Fibroblast of the conjunctiva (primary cell): Measurements from ENCODE around the gene ZSCAN22.
"Not testable (repeated sequence)": the region's sequence is repeated elsewhere in the genome, so short reads cannot be mapped to it uniquely, and the experiment has no call there.

Source experiments
- DNase-seq: peaks from one replicate; pipeline ENCODE4 v3.0.0-alpha.2; 2010; ENCODE audit warnings: low read depth

The ZSCAN22 gene

DNA sequence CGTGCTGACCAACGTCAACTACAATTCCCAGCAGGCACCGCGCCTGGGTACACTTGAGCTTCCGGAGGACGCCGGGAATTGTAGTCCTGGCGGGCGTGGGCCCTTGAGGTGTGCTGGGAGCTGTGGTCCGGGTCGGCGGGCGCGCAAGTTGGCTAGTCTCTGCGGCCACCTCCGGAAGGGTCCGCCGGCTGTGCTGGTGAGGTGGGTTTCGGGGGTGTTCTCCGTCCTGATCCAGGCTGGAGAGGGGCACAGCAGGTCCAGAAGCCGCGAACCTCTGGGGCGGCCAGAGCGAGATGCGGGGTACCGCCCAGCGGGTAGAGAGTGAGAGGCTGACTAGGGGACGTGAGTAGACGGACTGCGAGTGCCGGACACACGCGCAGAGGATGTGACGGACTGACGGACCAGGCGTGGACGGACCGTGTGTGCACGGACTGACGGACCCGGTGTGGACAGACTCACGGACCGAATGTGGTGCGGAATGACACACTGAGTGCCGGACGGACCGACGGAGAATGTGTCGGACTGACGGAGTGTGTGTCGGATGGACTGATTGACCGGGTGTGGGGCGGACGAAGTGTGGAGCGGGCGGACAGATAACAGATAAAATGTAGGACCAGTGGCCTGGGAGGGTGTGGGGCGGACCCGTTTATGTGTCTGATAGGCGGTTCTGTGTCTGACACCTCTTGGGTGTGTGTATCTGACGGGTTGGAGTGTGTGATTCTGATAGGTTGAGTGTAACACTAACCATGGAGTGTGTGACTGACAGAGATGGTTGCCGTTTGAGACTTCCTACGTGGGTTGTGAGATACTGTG, at the start of gene ZSCAN22:
TSS of gene ZSCAN22 (plus strand) at position 81 of the 813 bp plus-strand sequence. CDS start 7,809 bp downstream, outside the sequence.
- peak; percentile 89 for DNase-seq

DNA sequence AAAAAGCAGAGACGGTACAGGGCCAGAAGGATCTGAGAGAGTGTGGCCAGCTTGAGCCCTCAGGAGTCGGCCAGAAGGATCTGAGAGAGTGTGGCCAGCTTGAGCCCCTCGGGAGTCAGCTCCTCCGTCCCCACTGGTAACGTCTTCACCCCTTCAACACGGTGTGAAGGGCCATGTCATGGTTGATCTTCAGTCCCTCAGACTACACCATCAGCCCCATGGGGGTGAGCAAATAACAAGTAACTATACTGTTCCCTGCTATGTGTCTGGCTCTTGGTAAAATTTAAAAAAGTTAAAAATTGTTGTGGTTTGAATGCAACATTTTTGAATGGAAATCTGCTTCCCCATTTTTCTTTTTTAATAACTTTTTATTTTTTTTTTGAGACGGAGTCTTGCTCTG, 49.6 kb upstream of the ZSCAN22 start:
- no peak for DNase-seq

DNA sequence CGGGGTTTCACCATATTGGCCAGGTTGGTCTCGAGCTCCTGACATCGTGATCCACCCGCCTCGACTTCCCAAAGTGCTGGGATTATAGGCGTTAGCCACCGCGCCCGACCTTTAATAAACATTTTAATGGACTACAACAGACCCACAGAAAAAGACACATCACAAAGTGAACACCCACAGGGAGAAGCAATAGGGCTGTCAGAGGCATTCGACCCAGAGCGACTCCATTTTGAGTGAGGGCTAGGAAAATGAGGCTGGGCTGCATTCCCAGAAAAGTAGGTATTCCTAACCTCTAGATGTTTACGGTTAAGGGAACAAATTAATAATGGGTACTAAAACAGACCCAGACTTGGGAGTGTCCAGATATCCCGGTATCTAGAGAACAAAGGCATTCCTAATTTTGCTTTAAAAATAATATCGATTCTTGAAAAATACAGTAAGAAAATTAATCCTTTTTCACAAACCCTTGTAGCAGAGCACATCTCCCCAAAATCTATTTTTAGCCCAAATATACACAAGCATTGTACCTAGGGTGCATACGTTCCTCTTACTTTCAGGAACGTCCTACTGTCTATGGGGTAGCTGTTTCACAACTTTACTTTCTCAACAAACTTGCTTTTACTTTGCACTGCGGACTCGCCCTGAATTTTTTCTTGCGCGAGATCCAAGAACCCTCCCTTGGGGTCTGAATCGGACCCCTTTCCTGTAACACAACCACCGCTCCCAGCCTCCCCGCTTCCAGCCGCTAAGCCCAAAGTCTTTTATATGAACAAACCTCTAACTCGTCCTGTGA, 48.9 kb upstream of the ZSCAN22 start:
- DNase-seq: no peak

DNA sequence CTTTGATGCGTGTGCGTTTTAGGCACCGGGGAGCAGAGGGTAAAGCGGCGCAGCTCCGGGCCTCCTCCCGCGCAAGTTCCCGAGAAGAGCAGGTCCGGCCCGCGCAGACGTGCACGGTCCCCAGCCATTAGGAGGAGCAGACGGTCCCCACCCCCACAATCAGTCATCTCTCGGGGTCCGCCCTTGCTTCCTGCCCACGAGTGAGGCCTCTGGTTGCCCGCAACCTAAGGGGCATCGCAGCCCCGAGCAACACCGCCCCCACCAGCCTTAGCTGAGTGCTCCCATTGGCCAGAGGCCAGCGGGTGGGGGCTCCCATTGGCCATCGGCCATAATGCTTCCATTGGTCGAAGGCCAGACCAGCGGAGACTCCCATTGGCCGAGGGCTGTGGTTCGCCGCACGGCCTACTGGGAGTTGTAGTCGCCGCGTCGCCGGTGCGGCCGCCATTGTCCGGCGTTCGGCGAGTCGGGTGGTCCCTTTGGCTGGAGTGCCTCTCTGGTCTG, 48.2 kb upstream of the ZSCAN22 start, which contains the start of gene ZNF8:
TSS of gene ZNF8 (plus strand) at position 415 of the 501 bp plus-strand sequence. CDS start 127 bp downstream, outside the sequence.
- peak; percentile 95 for DNase-seq

DNA sequence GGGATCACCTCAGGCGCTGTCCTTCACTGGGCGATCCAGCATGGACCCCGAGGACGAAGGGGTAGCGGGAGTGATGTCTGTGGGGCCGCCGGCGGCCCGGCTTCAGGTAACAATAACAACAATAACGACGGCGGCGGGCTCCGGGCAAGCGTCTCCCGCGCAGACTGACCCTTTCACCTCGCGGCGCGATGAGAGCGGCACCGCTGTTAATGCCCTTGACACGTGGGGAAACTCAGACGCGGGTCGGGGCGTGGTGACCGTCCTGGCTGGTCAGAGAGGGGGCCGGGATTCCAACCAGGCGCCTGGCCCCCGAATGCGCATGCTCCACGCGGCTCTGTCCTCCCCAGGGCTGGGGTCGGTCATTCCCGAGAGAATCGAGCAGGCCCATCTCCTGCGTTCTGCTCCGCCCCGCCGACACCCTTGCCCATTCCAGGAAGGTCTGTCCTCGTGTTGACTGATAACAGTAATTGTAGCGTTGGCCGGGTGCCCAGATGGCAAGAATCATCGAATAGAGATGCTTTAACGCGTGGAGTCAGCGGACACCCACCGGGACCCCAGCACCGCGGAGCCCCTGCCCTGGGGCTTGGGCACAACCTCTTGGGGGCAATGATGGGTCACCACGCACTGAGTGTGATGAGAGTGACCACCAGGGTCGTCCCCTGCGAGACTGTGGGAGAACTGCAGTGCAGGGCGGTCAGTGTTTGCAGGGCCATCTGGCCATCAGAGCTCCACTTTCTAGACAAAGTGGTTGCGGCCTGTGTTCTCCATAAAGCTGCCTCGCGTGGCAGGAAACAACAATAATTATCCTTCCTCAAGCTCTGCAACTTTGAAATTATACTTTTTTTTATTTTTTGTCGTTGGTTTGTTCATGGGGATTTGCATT, 47.5 kb upstream of the ZSCAN22 start:
- DNase-seq: peak; percentile 5

DNA sequence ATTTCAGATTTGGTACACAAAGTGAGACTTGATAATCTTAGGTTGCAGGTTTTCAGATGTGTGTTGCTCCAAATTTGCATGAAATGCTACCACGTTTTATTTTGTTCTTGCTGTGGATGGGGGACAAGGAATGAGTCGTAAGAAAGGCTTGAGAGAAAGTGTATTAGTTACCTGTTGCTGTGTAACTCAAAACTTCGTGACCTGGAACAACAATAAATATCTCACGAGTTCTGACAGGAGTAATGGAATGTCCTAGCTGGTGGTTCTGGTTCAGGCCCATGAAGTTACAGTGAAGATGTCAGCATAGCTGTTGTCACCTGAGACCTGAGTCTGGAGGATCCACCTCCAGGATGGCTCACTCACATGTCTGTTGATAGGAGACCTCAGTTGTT, 46.9 kb upstream of the ZSCAN22 start:
- no peak for DNase-seq

DNA sequence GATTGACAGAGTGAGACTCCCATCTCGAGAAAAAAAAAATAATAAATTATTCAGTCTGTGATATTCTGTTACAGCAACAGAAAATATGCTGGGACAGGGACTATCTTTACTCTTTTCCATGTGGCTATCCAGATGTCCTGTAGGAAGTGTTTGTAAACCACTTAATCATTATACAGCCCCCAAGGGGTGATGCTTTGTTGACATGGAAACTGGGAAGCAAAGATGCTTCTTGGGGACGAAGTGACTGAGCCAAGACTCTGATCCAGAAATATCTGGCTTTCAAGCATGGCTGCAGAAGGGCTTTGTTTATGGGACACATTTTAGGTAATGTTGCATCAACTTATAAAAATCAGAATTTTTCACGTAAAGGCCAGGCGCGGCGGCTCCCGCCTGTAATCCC, 42.6 kb upstream of the ZSCAN22 start:
- no peak for DNase-seq

DNA sequence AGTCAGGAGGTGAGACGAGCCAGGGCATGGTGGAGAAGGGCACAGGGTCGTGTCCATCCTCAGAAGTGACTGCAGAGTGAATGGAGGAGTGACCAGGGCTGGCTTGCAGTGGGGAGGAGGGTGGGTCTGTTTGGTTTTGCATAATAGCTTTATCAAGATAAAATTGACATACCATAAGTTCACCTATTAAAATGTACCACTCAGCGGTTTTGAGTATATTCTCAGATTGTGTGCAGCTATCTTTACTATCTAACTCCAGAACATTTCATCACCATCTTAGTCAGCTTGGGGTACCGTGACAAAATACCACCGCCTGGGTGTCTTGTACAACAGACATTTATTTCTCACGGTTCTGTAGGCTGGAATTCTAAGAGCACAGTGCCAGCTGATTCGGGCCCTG, 34.9 kb upstream of the ZSCAN22 start:
- DNase-seq: no peak

DNA sequence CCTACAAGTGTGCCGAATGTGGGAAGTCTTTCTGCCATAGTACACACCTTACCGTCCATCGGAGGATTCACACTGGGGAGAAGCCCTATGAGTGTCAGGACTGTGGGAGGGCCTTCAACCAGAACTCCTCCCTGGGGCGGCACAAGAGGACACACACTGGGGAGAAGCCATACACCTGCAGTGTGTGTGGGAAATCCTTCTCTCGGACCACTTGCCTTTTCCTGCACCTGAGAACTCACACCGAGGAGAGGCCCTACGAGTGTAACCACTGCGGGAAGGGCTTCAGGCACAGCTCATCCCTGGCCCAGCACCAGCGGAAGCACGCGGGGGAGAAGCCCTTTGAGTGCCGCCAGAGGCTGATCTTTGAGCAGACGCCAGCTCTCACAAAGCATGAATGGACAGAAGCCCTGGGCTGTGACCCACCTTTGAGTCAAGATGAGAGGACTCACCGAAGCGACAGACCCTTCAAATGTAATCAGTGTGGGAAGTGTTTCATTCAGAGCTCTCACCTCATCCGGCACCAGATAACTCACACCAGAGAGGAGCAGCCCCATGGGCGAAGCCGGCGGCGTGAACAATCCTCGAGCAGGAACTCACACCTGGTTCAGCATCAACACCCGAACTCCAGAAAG, 31.9 kb upstream of the ZSCAN22 start:
- DNase-seq: no peak

DNA sequence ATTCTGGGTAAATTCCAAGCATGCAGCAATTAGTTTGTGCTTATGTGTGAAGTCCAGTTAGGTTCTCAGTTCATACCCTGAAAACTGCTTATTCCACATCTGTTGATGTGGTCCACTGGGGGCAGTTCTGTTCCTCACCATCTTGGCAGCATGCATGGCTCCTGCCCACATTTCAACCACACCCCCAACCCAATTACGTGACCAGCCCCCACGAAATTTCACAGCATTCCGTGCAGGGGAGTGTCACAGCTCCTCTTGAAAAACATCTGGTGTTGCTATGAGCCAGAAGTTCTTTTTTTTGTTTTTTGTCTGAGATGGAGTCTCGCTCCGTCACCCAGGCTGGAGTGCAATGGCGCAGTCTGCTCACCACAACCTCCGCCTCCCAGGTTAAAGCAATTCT, 30.7 kb upstream of the ZSCAN22 start:
- DNase-seq: no peak

DNA sequence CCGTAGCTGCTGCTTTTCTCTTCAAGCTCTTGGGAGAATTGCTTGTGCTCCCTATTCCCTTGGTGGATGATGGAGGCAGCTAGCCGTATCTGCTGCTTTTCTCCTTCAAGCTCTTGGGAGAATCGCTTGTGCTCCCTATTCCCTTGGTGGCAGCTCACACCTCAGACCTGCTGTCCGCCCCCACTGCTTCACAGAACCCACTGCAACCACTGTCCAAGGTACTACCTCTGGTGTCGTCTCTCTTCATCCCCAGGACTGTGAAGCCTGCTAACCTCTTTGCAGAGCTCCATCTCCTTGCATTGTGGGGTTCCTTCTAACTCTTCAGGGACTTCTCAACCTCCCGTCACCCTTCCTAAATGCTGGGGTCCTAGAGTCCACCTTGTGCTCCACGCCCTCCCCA, 26.2 kb upstream of the ZSCAN22 start:
- DNase-seq: no peak

DNA sequence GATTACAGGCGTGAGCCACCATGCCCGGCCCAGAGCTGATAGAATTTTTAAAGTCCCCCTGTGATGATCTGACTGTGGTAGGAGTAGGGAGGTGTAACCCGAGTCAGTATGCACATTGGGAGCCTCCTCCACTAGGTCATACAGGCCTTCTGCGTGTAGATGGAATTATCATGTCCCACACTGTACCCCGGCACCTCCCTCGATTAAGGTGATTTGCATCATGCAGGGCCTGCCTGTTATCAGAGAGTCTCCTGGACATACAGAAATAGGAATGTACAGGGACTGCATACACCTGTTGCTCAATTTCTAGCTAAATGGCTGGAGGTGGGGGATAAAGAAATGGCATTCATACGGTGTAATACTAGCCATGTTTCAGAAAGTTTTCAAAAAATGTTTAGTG, 22.5 kb upstream of the ZSCAN22 start:
- DNase-seq: no peak

DNA sequence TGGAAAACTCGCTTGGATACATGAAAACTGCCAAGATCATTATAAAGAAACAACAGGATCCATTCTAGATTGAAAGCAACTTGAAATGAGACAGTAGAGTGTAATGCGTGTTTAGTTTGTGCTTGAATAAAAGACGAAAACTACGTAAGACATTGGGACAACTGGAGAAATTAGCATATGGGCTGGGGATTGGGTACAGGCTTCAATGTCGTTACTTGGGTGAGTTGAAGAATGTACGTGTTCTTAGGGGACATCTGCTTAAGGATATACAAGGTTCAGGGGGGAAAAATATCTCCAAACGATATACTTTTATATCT, 22.1 kb upstream of the ZSCAN22 start:
- DNase-seq: no peak

DNA sequence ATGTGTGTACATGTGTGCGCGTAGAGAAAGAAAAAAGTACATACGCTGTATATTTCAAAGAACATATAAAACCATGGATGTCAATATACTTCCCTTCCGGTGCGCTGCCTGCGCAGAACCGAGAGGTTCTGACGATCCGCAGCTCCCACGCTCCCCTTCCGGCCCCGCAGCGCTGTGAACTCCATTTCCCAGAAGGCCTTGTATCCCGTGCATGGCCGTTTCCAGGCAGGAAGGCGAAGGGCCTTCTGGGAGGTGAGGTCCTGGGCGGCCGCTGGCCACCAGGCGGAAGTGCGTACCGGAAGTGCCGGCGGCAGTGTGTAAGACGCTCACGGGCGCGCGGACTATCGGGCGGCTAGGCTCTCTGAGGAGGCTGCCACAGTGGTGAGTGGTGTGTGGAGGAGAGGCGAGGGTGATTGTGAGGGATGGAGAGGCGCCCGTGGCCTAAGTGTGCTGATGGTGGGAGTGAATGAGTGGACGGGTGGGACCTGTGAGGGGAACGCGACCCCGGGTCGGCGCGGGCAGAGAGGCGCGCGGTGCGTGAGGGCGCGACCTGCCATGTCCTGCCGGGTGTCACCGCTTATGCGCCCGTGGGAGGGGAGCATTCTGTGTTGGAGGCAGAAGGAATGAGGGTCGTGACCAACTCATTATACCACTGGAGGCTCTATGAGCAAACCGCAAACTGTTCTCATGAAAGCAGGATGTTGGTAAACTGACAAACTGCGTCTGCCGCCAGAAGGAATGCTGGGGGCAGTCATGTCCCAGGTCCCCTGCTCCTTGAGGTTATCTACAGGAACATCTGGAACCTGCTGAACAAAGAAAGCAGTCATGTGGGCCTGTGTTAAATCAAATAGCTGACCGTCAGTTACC, 21.5 kb upstream of the ZSCAN22 start, which contains the start of gene ERVK3-1:
TSS of gene ERVK3-1 (plus strand) at position 313 of the 867 bp plus-strand sequence. CDS start 6,792 bp downstream, outside the sequence.
- DNase-seq: peak; percentile 91

DNA sequence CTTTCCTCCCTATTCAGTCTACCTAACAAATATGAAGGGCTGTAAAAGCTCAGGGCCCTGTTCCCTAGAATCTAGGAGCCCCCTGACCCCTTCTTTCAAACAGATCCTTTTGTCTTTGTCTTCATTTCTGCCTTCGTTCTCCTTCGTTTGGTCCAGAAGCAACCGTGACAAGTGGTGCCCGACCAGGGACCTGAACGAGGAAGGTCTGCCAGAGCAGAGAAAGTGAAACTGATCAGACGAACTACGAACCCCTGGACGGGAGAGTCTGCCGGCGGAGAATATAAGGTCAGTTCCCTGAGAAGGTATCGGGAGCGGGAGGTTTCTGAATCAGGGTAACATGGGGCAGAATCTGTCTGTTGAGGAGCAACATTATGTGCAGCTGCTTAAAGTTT, 20.9 kb upstream of the ZSCAN22 start:
- DNase-seq: no peak

DNA sequence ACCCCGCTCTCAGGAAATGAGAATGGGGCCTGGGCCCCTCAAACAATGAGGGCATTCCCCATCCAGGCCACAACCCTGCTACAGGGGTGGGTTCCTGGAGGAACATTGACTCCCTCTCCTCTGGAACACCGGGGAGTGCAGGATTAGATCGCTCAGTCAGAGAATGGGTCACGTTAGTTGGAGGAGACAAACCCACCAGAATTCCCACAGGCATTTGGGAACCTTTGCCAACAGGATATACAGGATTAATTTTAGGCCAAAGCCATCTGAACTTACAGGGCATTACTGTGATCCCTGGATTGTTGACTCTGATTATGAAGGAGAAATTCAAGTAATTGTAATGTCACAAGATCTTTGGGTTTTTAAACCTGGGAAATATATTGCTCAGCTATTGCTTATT, 19.1 kb upstream of the ZSCAN22 start:
- DNase-seq: no peak

DNA sequence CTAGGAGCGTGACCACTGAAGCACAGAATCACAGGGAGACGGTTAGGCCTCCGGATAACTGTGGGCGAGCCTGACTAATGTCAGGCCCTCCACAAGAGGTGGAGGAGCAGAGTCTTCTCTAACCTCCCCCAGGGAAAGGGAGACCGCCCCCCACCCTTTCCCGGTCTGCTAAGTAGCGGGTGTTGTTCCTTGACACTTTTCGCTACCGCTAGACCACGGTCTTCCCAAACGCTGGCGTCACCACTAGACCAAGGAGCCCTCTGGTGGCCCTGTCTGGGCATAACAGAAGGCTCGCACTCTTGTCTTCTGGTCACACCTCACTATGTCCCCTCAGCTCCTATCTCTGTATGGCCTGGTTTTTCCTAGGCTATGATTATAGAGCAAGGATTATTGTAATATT, 16.1 kb upstream of the ZSCAN22 start:
- DNase-seq: not testable (repeated sequence)

DNA sequence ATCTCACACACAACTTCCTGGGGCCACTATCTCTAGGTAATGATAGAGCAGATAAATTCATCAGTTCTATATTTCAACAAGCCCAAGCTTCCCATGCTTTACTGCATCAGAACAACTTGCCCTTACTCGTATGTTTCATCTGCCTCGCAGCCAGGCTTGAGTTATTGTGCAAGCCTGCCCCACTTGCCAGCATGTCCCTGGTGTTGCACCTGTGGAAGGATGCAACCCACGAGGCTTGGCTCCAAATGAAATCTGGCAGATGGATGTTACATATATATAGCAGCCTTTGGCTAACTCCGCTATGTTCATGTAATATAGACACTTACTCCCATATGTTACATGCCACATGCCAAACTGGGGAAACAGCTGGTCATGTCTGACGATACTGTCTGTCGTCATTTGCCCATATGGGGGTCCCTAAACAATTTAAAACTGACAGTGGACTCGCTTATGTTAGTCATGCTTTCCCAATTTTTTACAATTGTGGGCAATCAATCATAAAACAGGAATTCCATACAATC, 15.4 kb upstream of the ZSCAN22 start:
- DNase-seq: no peak

DNA sequence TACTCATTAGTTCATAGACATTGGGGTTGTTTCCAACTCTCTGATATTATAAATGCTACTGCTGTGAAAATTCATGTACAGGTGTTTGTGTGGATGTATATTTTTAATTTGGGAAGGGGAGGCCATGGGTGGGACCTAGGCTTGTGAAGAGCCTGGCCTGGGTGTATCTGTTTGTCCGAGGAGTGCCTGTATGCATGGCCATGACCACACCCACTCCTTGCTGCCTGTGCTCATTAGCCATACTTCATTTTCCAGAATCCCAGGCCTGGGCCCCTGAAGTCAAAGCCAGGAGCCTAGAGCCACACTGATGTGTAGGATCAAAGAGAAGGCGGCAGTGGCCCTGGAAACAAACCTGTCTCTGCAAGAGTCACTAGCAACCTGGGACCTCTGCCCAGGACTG, 11.2 kb upstream of the ZSCAN22 start:
- DNase-seq: no peak

DNA sequence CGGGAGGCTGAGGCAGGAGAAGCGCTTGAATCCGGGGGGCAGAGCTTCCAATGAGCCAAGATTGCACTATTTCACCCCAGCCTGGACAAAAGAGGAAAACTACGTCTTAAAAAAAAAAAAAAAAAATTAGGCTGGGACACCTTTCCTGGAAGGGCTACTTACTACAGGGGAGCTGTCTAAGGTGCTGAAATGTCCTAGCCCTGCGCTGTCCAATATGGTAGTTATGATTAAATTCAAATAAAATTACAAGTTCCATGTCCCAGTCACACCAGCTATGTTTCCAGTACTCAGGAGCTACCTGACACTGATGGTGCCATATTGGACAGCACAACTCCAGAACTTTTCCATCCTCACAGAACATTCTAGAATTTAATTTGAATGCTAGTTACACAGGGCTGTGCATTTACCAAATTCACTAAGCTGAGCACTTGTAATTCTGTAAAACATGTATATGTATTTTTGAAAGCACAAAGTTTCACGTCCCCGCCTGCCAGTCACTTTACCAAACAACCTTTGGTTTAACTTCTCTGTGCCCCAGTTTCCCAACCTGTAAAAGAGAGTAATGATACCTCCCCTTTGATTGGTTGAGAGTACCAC, 9.2 kb upstream of the ZSCAN22 start:
- DNase-seq: peak; percentile 8
